ENCODE data around the gene UTS2B.

DNA sequence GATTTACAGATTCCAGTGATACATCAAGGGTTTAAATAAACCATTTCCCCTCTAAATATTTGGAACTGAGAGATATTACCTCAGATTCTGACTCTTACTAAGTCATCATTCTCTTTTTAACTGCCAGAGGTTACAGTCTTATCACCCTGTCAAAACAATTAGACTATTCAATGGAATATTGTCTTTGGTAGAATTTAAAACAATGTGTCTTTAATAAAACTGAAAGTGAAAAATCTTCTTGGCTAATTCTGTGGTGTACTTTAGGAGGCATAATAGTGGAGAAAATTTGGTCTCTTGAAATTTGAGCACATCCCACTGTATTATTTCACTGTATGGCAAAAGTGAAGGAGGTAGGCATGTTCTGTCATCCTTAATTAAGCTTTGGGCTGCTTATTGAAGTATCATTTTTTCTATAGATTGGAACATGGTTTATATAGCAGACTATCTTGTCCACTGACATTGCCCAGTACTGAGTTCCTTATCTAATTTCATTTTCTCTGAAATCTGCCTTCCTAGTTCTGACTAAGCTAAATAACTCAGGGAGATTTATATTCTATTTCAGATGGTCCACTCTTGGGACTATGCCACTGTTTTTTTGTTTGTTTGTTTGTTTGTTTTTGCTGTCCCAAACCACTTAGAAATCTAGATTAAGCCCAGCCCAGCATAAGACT lies 48.0 kb upstream of the UTS2B start:
- TF ChIP-seq, protein P1, sequence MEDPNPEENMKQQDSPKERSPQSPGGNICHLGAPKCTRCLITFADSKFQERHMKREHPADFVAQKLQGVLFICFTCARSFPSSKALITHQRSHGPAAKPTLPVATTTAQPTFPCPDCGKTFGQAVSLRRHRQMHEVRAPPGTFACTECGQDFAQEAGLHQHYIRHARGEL (CRISPR knock-in tag; IDR thresholded peaks at IDR 0.05): no peak
- TF ChIP-seq, protein P2, sequence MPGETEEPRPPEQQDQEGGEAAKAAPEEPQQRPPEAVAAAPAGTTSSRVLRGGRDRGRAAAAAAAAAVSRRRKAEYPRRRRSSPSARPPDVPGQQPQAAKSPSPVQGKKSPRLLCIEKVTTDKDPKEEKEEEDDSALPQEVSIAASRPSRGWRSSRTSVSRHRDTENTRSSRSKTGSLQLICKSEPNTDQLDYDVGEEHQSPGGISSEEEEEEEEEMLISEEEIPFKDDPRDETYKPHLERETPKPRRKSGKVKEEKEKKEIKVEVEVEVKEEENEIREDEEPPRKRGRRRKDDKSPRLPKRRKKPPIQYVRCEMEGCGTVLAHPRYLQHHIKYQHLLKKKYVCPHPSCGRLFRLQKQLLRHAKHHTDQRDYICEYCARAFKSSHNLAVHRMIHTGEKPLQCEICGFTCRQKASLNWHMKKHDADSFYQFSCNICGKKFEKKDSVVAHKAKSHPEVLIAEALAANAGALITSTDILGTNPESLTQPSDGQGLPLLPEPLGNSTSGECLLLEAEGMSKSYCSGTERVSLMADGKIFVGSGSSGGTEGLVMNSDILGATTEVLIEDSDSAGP (CRISPR knock-in tag; IDR thresholded peaks at IDR 0.05; ENCODE audit: borderline replicate concordance): no peak
- TF ChIP-seq STAT5B (CRISPR knock-in tag; IDR thresholded peaks at IDR 0.05): no peak
- no peak for TF ChIP-seq TEAD2 (CRISPR knock-in tag; IDR thresholded peaks at IDR 0.05)
- TF ChIP-seq POLR2A (IDR thresholded peaks at IDR 0.05; ENCODE audit: insufficient read depth in 1 of 2, low read depth in 2 of 2, low read length in 2 of 2): no peak
- TF ChIP-seq ZNF232 (CRISPR knock-in tag; IDR thresholded peaks at IDR 0.05; ENCODE audit: borderline replicate concordance): no peak
- TF ChIP-seq, protein P3, sequence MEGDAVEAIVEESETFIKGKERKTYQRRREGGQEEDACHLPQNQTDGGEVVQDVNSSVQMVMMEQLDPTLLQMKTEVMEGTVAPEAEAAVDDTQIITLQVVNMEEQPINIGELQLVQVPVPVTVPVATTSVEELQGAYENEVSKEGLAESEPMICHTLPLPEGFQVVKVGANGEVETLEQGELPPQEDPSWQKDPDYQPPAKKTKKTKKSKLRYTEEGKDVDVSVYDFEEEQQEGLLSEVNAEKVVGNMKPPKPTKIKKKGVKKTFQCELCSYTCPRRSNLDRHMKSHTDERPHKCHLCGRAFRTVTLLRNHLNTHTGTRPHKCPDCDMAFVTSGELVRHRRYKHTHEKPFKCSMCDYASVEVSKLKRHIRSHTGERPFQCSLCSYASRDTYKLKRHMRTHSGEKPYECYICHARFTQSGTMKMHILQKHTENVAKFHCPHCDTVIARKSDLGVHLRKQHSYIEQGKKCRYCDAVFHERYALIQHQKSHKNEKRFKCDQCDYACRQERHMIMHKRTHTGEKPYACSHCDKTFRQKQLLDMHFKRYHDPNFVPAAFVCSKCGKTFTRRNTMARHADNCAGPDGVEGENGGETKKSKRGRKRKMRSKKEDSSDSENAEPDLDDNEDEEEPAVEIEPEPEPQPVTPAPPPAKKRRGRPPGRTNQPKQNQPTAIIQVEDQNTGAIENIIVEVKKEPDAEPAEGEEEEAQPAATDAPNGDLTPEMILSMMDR (CRISPR knock-in tag; IDR thresholded peaks at IDR 0.05): no peak
- no peak for TF ChIP-seq HCFC1 (IDR thresholded peaks at IDR 0.05; ENCODE audit: low read depth, low read length)
